Loucy (cell line): ENCODE data around the gene FSTL3.

Experiments
- H2AFZ ChIP-seq: fragments of 200-600 bp; sonication (generic); 2 replicates; pipeline ENCODE4 v1.6.0; 2016; ENCODE audit warnings: antibody characterized with exemption, mild to moderate bottlenecking, low read length, moderate library complexity
- H3F3A ChIP-seq: fragments of 200-600 bp; 2 replicates; pipeline ENCODE4 v1.6.0; 2016; ENCODE audit warnings: antibody characterized with exemption, low read depth, mild to moderate bottlenecking
- H3K27me3 ChIP-seq: fragments of 200-600 bp; sonication (generic); 2 replicates; pipeline ENCODE4 v1.6.1; 2014; ENCODE audit warnings: low read length, mild to moderate bottlenecking; ENCODE audit not compliant: insufficient read depth, poor library complexity, severe bottlenecking
- H3K36me3 ChIP-seq: fragments of 200-600 bp; sonication (generic); 2 replicates; pipeline ENCODE4 v1.6.1; 2016; ENCODE audit warnings: low read length; ENCODE audit not compliant: insufficient read depth
- H3K4me1 ChIP-seq: fragments of 200-600 bp; sonication (generic); 2 replicates; pipeline ENCODE4 v1.5.1; 2014; ENCODE audit warnings: low read length, mild to moderate bottlenecking; ENCODE audit not compliant: insufficient read depth, poor library complexity, severe bottlenecking
- H3K4me2 ChIP-seq: fragments of 200-600 bp; sonication (generic); 2 replicates; pipeline ENCODE4 v1.6.0; 2014; ENCODE audit warnings: antibody characterized with exemption, low read length, low read depth, mild to moderate bottlenecking; ENCODE audit not compliant: poor library complexity, severe bottlenecking
- H3K4me3 ChIP-seq: fragments of 200-600 bp; sonication (generic); 2 replicates; pipeline ENCODE4 v1.5.1; 2014; ENCODE audit warnings: low read length, mild to moderate bottlenecking, mixed read lengths; ENCODE audit not compliant: poor library complexity, severe bottlenecking
- H3K79me2 ChIP-seq: fragments of 200-600 bp; sonication (generic); 2 replicates; pipeline ENCODE4 v1.6.1; 2014; ENCODE audit warnings: low read length; ENCODE audit not compliant: insufficient read depth
- H3K9ac ChIP-seq: fragments of 200-600 bp; sonication (generic); 2 replicates; pipeline ENCODE4 v1.6.0; 2014; ENCODE audit warnings: mild to moderate bottlenecking, low read depth, low read length, moderate library complexity; ENCODE audit not compliant: poor library complexity, severe bottlenecking
- H3K9me2 ChIP-seq: fragments of 200-600 bp; sonication (generic); replicated peaks from 2 replicates; pipeline ENCODE4 v1.6.1; 2016; ENCODE audit warnings: low read depth, low read length, mixed read lengths
- H3K9me3 ChIP-seq: fragments of 200-600 bp; sonication (generic); 2 replicates; pipeline ENCODE4 v1.6.1; 2014; ENCODE audit warnings: mild to moderate bottlenecking, antibody characterized with exemption, low read length, low read depth; ENCODE audit not compliant: insufficient read depth
- H4K20me1 ChIP-seq: fragments of 200-600 bp; sonication (generic); 2 replicates; pipeline ENCODE4 v1.6.0; 2014; ENCODE audit warnings: antibody characterized with exemption, low read length, mild to moderate bottlenecking; ENCODE audit not compliant: insufficient read depth, poor library complexity, severe bottlenecking
- EZH2phosphoT487 ChIP-seq: fragments of 200-600 bp; IDR thresholded peaks from 2 replicates; pipeline ENCODE4 v1.6.1; 2018; ENCODE audit warnings: antibody characterized with exemption, mild to moderate bottlenecking, moderate library complexity, borderline replicate concordance
- TF ChIP-seq, protein P1 (sequence below): fragments of 200-600 bp; sonication (generic); conservative IDR thresholded peaks from 2 replicates; pipeline ENCODE4 v1.5.1; 2014; ENCODE audit warnings: mild to moderate bottlenecking, antibody characterized with exemption, low read length

The FSTL3 gene

DNA sequence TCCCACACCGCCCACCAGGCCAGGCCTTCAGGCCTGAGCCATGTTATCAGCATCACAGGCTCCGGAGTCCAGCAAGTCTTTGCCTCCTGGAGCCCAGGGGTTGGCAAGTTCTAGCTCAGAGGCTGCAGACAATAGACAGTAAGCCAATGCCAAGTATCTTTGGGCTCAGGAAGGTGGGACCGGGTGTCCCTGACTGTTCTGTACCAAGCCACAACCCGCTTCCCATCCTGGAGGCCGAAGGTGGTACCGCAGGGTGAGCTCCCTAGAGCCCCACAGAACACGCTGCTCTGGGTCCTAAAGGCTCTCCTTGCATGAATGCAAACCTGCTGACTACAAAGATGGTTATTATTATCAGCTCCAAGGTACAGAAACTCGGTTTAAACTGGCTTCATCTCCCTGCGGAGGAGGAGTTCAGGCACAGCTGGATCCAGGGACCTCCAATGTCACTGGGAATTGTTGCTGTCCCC lies 5.5 kb upstream of the FSTL3 start:
- Histone ChIP-seq H3K9ac (no peak overlapping the region), H3K27me3 (no peaks in the 10 kb centered on the region), H3K9me2 (no peaks in the 10 kb centered on the region), H3K4me3 (no peak overlapping the region), H4K20me1 (no peaks in the 10 kb centered on the region), H3K4me1 (no peaks in the 10 kb centered on the region), H3K9me3 (no peaks in the 10 kb centered on the region), H3K79me2 (no peaks in the 10 kb centered on the region), H3F3A (no peaks in the 10 kb centered on the region), H2AFZ (no peak overlapping the region), H3K4me2 (no peak overlapping the region), H3K36me3 (no peaks in the 10 kb centered on the region)
- TF ChIP-seq EZH2phosphoT487: no peak
- TF ChIP-seq, protein P1, sequence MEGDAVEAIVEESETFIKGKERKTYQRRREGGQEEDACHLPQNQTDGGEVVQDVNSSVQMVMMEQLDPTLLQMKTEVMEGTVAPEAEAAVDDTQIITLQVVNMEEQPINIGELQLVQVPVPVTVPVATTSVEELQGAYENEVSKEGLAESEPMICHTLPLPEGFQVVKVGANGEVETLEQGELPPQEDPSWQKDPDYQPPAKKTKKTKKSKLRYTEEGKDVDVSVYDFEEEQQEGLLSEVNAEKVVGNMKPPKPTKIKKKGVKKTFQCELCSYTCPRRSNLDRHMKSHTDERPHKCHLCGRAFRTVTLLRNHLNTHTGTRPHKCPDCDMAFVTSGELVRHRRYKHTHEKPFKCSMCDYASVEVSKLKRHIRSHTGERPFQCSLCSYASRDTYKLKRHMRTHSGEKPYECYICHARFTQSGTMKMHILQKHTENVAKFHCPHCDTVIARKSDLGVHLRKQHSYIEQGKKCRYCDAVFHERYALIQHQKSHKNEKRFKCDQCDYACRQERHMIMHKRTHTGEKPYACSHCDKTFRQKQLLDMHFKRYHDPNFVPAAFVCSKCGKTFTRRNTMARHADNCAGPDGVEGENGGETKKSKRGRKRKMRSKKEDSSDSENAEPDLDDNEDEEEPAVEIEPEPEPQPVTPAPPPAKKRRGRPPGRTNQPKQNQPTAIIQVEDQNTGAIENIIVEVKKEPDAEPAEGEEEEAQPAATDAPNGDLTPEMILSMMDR: no peak

DNA sequence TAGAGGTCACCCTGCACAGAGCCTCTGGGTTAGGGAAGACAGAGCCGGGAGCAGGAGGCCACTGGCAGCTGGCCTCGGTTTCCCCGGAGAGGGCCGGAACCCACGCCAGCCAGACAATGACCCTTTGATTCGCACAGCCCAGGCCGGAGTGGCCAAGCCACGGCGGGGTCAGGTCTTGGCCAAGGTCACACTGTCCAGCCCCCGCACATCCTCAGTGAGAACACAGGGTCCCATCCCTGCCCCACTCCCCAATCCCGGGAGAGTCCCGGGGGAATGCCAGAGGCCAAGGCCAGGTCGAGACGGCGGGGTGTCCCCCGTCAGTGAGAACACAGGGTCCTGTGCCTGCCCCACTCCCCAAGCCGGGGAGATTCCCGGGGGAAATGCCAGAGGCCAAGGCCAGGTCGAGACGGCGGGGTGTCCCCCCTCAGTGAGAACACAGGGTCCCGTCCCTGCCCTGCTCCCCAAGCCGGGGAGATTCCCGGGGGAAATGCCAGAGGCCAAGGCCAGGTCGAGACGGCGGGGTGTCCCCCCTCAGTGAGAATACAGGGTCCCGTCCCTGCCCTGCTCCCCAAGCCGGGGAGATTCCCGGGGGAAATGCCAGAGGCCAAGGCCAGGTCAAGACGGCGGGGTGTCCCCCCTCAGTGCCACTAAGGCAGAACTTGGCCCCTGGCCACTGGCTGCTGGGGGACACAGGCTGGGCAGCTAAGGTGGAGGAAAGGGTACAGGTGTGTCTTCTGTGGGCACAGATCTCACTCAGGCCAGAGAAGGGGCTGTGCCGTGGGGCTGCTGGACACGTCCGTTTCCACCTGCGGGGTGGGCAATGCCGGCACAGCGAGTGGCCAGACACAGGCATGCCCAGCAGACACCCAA lies 1.7 kb upstream of the FSTL3 start:
- TF ChIP-seq, protein P1: no peak
- TF ChIP-seq EZH2phosphoT487: no peak
- Histone ChIP-seq H2AFZ (no peak overlapping the region), H4K20me1 (no peaks in the 10 kb centered on the region), H3K4me1 (peaks cover 6% of the 10 kb centered on the region), H3K9me3 (no peaks in the 10 kb centered on the region), H3K9ac (no peak overlapping the region), H3K4me2 (no peak overlapping the region), H3K4me3 (no peak overlapping the region), H3F3A (no peaks in the 10 kb centered on the region), H3K9me2 (no peaks in the 10 kb centered on the region), H3K79me2 (peaks cover 6% of the 10 kb centered on the region; the same call in 1 of the 2 replicates), H3K36me3 (no peaks in the 10 kb centered on the region), H3K27me3 (no peaks in the 10 kb centered on the region)

DNA sequence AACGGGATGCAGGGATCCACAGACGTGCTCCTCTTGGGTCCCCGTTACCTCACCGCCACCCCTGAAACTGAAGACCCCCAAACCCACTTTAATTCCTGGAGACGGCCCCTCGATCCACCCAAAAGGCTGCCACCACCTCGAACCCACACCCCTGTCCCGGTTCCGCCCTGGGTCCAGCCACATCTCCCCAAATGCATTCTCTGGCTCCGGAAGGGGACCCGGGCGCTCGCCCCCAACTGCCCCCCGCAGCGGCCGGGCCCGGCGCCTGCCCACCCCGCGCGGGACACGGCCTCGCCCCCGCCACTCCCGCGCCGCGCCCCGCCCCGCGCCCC lies 219 bp upstream of the FSTL3 start:
- Histone ChIP-seq H3K27me3 (no peaks in the 10 kb centered on the region), H3K4me3 (no peak overlapping the region), H3K4me2 (no peak overlapping the region), H3K9ac (no peak overlapping the region), H4K20me1 (no peaks in the 10 kb centered on the region), H2AFZ (no peak overlapping the region), H3K9me2 (no peaks in the 10 kb centered on the region), H3K4me1 (peaks cover 8% of the 10 kb centered on the region), H3K36me3 (no peaks in the 10 kb centered on the region), H3F3A (no peaks in the 10 kb centered on the region), H3K9me3 (no peaks in the 10 kb centered on the region), H3K79me2 (peaks cover 7% of the 10 kb centered on the region; the same call in 1 of the 2 replicates)
- TF ChIP-seq, protein P1: no peak
- no peak for TF ChIP-seq EZH2phosphoT487
